ENCODE measurements around the gene ELOVL4. TPM values are rescaled to one million over a fixed set of nuclear protein-coding genes. Genes with fewer than 3 reads are reported as not detected.

Gene ELOVL4
- total and polyA plus RNA-seq, 2 of the 4 experiments (the other 2 are of a cell fraction), result 2.2 to 2.3 TPM

DNA sequence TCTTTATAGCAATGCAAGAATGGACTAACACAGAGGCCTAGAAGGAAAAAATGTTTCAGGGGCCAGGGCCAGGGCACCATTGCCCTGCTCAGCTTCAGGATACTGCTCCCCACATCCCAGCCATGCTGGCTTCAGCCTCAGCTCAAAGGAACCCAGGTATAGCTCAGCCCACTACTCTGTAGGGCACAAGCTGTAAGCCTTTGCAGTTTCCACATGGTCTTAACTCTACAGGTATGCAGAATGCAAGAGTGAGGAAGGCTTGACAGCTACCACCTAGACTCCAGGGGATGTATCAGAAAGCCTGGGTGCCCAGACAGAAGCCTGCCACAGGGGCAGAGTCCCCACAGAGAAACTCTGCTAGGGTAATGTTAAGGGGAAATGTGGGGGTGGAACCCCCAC, 46.6 kb upstream of the ELOVL4 start:
- Histone ChIP-seq H2BK20ac (ENCODE audit: low read depth, low read length) (no peak overlapping the region), H2AK5ac (ENCODE audit: low read depth, low read length) (no peak overlapping the region), H3K4me3 (ENCODE audit: insufficient read depth, low read depth, low read length) (no peak overlapping the region), H3K36me3 (ENCODE audit: control insufficient read depth, insufficient read depth, low read length) (no peaks in the 10 kb centered on the region), H3K9me3 (ENCODE audit: control insufficient read depth, insufficient read depth, low read length) (no peaks in the 10 kb centered on the region), H2AK9ac (replicated peaks; ENCODE audit: low read depth, low read length, poor library complexity) (no peak overlapping the region), H2BK120ac (ENCODE audit: low read depth, low read length) (no peak overlapping the region), H2BK5ac (ENCODE audit: low read depth, low read length, poor library complexity, severe bottlenecking) (no peak overlapping the region), H3K56ac (ENCODE audit: extremely low read depth, insufficient read depth, low read length) (no peak overlapping the region), H3K4ac (ENCODE audit: low read depth, low read length) (no peak overlapping the region), H3K14ac (replicated peaks; ENCODE audit: low read depth, low read length) (no peak overlapping the region), H2AFZ (replicated peaks; ENCODE audit: low read length, poor library complexity) (no peak overlapping the region), H4K8ac (ENCODE audit: low read depth in 2 of 2, low read length in 2 of 2) (no peak overlapping the region), H4K20me1 (ENCODE audit: insufficient read depth, low read length) (no peaks in the 10 kb centered on the region), H4K91ac (ENCODE audit: insufficient read depth, low read depth, low read length) (no peak overlapping the region), H3K23ac (ENCODE audit: low read depth, low read length) (no peak overlapping the region), H3K9me1 (ENCODE audit: insufficient read depth, low read length) (no peaks in the 10 kb centered on the region), H3K27me3 (ENCODE audit: control insufficient read depth, insufficient read depth, low read length) (peaks cover 9% of the 10 kb centered on the region), H3K18ac (ENCODE audit: low read depth, low read length) (no peak overlapping the region), H3K27ac (ENCODE audit: insufficient read depth, low read length) (no peak overlapping the region), H3K4me1 (ENCODE audit: control insufficient read depth, insufficient read depth, low read length) (no peaks in the 10 kb centered on the region), H3K4me2 (ENCODE audit: low read depth, low read length) (no peak overlapping the region), H2BK15ac (ENCODE audit: low read depth, low read length) (no peak overlapping the region), H3K9ac (ENCODE audit: low read depth, low read length) (no peak overlapping the region), H3K79me1 (ENCODE audit: low read depth in 1 of 2, low read length in 2 of 2) (no peaks in the 10 kb centered on the region), H4K5ac (ENCODE audit: low read depth, low read length) (no peak overlapping the region)
- ATAC-seq (ENCODE audit: low read depth) (no peak), DNase-seq (no peak)
- BruUV-seq (replicated peaks), result no TSS peak
- intact Hi-C loops (cut with micrococcal nuclease) (no loop called here), in situ Hi-C loops (cut with MboI; ENCODE audit: low sequenced_read_pairs) (no loop called here), dilution Hi-C loops (cut with HindIII; ENCODE audit: low sequenced_read_pairs, unreplicated experiment) (no loop called here)
- TF ChIP-seq BHLHE40 (IDR thresholded peaks at IDR 0.05; ENCODE audit: low read depth, low read length) (no peak), NFE2L2 (IDR thresholded peaks at IDR 0.05; ENCODE audit: low read depth, low read length) (no peak), MAFK (IDR thresholded peaks at IDR 0.05; ENCODE audit: low read depth, low read length) (no peak), RCOR1 (IDR thresholded peaks at IDR 0.05; ENCODE audit: insufficient replicate concordance, low read length) (no peak), MAZ (IDR thresholded peaks at IDR 0.05; ENCODE audit: borderline replicate concordance, low read depth, low read length) (no peak)
- POLR2A ChIA-PET (ENCODE audit: unreplicated experiment), result no interaction called here
- CTCF ChIA-PET, result no interaction called here

Data from IMR-90 (cell line).